ENCODE results near the gene FXR2. TPM values are rescaled to one million over a fixed set of nuclear protein-coding genes. Genes with fewer than 3 reads are reported as not detected.

The FXR2 gene
- total and polyA plus RNA-seq, 8 donors, result 30.6 to 47.5 (median 37.0) TPM

- peaks cover 23 to 76% of the 10 kb centered on the region in 2 donors for H3K4me1 ChIP-seq
- no peak for ATAC-seq
Measured at GRCh38 chr17:7582396-7583252, 32.1 kb downstream of the FXR2 start.

GRCh38 chr17:7580604-7581575 is 33.8 kb downstream of the FXR2 start:
- Histone ChIP-seq H3K27ac (peak overlapping the region; percentile 84 to 98), H3K4me3 (peak overlapping the region in 1 of 2 donors; percentile 100), H3K36me3 (peaks cover 0 to 50% of the 10 kb centered on the region in 2 donors), H3K9me3 (no peaks in the 10 kb centered on the region), H3K27me3 (no peaks in the 10 kb centered on the region), H3K4me1 (peaks cover 25 to 92% of the 10 kb centered on the region in 2 donors)
- no peak for ATAC-seq
- no peak for TF ChIP-seq CTCF (IDR thresholded peaks at IDR 0.05)
- intact Hi-C loops (cut with DNase I), result no loop called here
- DNase-seq, result no peak

More at GRCh38 chr17:7582396-7583252, 32.1 kb downstream of the FXR2 start:
- no peak for DNase-seq
- H3K36me3 ChIP-seq, result peaks cover 0 to 46% of the 10 kb centered on the region in 2 donors
- H3K27ac ChIP-seq, result peak overlapping the region; percentile 97 to 98
- intact Hi-C loops (cut with DNase I), result no loop called here
- H3K9me3 ChIP-seq, result no peaks in the 10 kb centered on the region
- peak overlapping the region; percentile 60 to 100 for H3K4me3 ChIP-seq
- no peak for TF ChIP-seq CTCF (IDR thresholded peaks at IDR 0.05)
- no peaks in the 10 kb centered on the region for H3K27me3 ChIP-seq

- no peak for DNase-seq
- no peak for TF ChIP-seq CTCF (IDR thresholded peaks at IDR 0.05)
- H3K9me3 ChIP-seq, result no peaks in the 10 kb centered on the region
- ATAC-seq, result no peak
- peak overlapping the region; percentile 84 to 98 for H3K27ac ChIP-seq
- intact Hi-C loops (cut with DNase I), result no loop called here
- H3K27me3 ChIP-seq, result no peaks in the 10 kb centered on the region
- peaks cover 32 to 92% of the 10 kb centered on the region in 2 donors for H3K4me1 ChIP-seq
- peak overlapping the region; percentile 12 to 100 for H3K4me3 ChIP-seq
- H3K36me3 ChIP-seq, result peaks cover 0 to 59% of the 10 kb centered on the region in 2 donors
Measured at GRCh38 chr17:7579834-7580603, 34.7 kb downstream of the FXR2 start.

- TF ChIP-seq CTCF (IDR thresholded peaks at IDR 0.05), result no peak
- H3K4me1 ChIP-seq, result peaks cover 40 to 92% of the 10 kb centered on the region in 2 donors
- H3K36me3 ChIP-seq, result peaks cover 0 to 67% of the 10 kb centered on the region in 2 donors
- peak within 1 kb of the TSS; percentile 12 to 100 for H3K4me3 ChIP-seq
- H3K27ac ChIP-seq, result peak within 1 kb of the TSS; percentile 84 to 98
- H3K27me3 ChIP-seq, result no peaks in the 10 kb centered on the region
- intact Hi-C loops (cut with DNase I), result no loop called here
- DNase-seq (peak in 2 of 4 donors; percentile 64 to 89), ATAC-seq (peak; percentile 66)
- H3K9me3 ChIP-seq, result no peaks in the 10 kb centered on the region
Measured at GRCh38 chr17:7579001-7579833, 35.5 kb downstream of the FXR2 start, which contains the start of gene CD68. TSS of gene CD68 (plus strand) at chr17:7579638. CDS start at chr17:7579678, 40 bp downstream.

All from left lung (tissue), 10 donors.